HuH-7.5 (cell line): Measurements from ENCODE around the gene SV2C.
A peak's percentile ranks its signal among the peaks of the same experiment; 100 is the strongest.

Experiments
- DNase-seq: peaks from one replicate; pipeline ENCODE4 v3.0.0; 2011; ENCODE audit warnings: low spot score

The SV2C gene

DNA sequence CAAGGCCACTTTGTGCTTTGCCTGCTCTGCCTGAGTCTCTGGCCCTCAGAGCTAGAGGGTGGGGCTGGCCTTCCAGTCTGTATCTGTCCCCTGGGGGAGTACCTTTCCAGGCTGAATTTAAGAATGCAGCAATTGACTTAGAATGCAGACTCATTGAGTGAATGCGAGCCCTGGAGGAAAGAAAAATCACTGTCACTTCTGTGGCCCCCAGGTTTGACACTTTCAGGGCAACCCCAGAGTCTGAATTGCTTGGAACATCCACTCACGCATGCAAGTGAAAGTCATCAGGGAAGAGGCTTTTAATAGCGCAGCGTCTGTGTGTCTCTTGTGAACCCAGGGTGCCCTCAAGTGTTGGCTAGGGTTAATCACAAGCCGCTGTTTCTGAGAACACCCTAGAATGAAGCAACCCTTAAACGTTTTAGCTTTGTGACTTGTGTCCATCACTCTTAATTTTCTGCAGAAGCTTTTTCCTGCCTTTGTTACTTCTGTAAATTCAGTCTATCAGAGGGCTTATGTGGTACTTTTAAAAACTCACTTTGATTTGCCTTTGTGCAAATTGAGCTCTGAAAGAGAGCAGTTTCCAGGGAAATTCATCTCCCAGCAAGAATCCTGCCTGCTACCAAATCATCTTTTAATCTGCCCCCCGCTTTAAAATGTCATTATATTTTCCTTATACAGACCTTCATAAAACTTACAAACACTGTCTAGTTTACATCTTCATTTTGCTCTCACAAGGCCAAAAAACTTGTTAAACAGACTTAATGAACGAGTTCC, 173.1 kb downstream of the SV2C start:
- DNase-seq: peak; percentile 42

DNA sequence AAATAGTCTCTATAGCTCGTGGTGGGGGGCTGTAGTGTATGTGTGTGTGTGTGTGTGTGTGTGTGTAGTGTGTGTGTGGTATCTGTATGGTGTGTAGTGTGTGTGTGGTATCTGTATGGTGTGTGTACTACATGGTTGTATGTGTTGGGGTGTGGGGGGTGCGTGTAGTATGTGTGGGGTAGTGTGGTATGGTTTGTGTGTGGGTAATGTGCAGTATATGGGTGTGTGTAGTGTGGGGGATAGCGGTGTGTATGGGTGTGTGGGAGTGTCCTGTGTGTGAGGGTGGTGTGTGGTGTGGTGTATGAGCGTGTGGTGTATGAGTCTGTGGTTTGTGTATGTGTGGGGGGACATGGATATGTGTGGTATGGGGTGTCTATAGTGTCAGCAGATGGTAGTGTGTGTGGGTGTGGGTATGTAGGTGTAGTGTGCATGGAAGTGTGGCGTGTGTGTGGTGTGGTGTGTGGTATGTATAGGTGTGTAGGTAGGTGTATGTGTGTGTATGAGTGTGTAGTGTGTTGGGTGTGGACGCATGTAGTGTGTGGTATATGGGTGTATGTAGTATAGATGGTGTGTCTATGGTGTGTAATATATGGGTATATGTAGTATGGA, 174.1 kb downstream of the SV2C start:
- no peak for DNase-seq

GRCh38 chr5:76257897-76258296, 174.7 kb downstream of the SV2C start:
- DNase-seq: no peak

GRCh38 chr5:76264681-76265080, 181.5 kb downstream of the SV2C start:
- DNase-seq: no peak

DNA sequence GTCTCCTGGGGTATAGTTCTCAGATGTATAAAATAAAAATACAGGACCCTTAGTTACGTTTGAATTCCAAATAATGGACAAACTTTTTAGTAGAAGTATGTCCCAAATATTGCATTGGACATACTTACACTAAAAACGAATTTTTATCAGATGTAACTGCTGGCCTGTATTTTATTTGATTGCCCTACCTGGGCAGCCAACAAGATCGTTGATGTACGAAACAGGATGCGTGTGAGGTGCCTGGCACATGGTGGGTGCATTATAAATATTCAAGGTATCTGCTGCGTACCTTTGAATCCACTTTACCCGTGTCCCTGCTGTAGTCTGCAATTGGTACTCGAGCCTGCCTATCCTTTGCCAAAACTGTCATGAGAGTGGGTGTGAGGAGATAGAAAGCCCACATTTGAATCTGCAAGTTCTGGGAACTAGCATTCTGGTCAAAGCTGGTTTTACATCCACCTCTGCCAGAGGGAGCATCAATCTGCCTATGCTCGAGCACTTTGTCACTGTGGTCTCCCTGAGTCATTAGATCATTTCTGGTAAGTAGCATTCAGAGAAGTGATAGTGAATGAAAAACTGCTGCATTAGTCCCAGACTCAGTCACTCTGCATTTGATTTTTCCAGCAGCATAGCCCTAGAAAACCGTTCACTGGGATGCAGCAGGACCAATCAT, 186.2 kb downstream of the SV2C start:
- no peak for DNase-seq

DNA sequence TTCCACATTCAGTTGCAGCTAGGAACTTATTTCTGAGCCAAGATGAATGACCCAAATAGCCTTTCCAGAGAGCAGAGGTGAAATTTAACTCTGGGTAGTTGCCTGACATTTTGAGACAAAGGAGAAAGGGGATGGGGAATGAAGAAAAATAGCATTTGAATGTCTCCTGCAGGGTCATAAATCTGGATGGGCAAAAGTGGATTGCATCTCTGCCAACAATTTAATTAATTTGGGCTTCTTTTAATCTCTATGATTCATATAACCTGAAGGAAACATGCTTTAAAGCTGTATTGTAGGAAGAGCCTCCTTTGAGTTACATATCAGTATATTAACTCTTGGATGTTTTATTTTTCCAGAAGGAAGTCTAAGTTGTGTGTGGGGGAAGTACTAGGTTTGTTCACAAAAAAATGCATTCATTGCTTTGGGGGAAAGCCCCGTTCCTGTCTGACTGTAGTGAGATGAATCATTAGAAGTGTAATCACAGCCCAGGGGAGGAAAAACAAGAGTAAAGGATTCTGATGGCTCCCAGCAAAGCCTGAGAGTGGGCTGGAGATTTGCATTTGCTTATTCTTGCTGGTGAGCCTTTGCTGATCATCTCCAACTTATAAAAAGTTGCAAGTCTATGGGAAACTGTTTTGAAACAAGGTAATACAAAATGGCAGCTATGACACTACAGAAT, 186.9 kb downstream of the SV2C start:
- no peak for DNase-seq

GRCh38 chr5:76271836-76272235, 188.7 kb downstream of the SV2C start:
- no peak for DNase-seq

GRCh38 chr5:76273206-76273885, 190.2 kb downstream of the SV2C start:
- no peak for DNase-seq

GRCh38 chr5:76274571-76274970, 191.4 kb downstream of the SV2C start:
- no peak for DNase-seq

DNA sequence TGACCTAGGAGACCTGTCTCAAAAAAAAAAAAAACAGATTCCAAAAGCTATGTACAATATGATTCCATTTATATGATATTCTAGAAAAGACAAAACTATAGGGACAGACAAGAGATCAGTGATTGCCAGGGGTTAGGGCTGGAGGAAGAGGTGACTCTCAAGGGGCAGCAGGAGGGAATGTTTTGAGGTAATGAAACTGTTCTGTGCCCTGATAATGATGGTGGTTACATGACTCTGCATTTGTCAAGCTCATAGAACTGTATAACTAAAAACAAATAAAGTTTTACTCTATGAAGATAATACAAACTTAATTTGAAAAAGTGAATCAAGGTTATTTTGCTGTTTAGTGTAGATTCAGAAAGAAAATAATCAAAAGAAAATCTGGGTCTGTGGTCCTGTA, 194.6 kb downstream of the SV2C start:
- DNase-seq: no peak

DNA sequence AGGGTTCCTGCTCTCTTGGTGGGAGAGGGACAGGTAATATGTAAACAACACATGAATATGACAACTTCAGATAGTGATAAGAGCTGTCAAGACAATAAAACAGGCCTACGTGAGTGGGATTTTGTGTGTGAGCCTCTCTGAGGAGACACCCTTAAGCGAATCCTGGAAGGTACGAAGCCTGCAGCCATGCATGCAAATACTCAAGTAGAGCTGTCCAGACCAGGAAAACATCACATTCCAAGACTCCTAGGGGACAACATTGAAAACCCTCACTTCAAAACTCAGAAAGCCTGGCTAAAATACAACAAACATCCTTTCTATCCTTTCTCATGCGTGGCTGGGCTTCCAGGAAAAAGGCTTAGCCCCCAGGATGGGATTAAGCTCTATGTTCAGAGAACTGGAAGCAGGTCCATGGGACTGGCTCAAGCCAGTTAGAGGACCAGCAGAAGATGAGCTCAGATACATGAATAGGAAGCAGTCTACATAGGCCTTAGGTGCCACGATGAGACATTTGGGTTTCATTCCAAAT, 195.1 kb downstream of the SV2C start:
- no peak for DNase-seq

DNA sequence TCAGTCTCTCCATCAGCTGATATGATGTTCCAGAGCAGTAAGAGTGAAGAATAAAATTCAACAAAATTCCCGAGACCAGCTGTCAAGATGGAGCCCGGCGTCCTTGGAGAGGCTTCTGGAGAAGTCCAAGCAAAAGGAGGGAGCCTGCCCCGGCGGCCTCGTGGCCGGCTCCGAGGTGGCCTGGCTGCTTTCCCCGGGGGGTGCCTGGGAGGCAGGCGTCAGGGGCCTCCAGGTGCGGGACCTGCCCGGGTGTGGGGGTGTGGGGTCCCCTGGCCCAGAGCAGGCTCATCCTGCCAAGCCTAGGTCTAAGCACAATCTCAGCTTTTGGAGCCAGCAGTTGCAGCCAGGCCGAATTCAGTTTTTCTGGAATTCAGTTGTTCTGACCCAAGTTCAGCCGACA, 197.3 kb downstream of the SV2C start:
- DNase-seq: no peak

DNA sequence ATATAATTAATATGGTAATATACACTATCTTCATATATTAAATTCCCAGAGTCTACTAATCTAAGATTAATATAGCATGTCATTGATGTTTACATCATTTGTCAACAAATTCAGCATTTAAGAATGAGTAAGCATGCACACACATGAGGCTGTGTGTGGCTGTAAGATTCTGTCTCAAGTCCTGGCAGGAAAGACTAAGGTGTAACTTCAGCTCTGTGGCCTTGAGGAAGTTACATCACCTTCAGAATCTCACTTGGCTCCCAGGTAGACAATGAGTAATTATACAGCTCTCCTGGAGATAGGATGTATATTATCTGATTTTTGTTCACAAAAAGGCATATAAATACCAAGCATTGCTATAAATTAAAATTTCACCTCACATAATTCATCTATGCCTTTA, 200.5 kb downstream of the SV2C start:
- no peak for DNase-seq

DNA sequence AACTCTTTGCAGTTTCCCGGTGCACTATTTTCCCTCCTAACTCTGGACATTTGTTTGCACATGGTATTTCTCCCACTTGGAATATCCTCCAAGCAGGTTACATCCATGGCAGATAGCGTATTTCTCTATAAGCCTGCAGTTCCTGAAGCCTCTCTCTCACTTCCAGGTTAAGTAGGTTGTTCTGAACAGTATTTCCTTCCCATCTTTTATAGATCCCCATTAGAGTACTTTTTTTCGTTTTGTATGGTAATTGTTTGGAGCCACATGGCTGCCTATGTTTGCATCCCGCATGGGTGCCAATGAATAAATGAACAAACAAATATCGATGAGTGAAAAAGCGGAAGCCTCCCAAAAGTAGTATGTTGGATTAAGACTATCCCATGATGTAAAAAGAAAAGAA, 206.5 kb downstream of the SV2C start:
- no peak for DNase-seq

DNA sequence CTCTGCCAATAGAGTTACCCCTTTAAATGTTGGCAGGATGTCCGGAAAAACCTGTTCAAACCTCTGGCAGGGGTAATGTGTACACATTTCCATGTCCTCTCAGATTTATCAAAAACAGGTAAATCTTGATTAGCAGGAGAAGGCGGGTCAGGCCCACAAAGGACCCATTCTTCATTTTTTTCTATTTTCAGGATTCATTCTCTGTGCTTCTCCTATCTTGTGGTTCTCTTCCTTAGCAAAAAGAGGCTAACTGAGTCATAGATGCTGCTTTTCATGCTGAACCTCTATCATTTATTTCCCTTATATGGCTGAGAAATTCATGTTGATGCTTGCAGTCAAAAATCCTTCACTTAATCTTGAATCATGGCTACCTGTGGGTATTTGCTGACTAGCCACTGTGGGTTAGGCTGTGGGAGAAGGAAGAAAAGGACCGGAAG, 207.2 kb downstream of the SV2C start:
- DNase-seq: no peak

GRCh38 chr5:76291305-76292077, 208.3 kb downstream of the SV2C start:
- DNase-seq: no peak

DNA sequence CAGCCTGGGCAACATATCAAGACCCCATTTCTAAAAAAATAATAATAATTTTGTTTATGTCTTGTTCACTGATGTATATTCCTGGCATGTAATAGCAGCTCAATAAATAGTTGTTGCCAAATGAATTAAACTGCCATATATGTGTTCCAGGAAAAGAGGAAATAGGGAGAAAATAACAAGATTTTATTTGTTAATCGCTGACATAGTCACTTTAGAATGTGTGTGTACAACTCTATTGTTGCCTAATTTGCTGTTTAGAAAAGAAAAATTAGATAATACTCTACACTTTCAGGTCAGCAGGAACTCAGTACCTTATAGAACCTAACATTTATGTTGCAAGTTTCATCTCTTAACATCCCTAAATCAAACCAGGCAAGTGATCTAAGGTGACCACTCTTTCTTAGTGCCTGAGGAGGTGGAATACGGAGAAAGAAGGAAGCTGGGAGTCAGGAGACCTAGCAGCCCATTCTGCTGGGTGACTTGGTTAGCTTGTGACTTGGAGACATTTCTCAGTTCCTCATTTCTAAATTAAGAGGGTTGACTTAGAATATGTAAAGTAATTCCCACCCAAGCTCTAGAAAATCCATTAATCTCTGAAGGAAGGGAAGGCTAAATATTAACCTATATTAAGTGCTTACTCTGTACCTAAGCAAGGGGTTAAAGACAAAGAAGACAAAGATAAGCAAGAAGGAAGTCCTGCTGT, 209.6 kb downstream of the SV2C start:
- no peak for DNase-seq

DNA sequence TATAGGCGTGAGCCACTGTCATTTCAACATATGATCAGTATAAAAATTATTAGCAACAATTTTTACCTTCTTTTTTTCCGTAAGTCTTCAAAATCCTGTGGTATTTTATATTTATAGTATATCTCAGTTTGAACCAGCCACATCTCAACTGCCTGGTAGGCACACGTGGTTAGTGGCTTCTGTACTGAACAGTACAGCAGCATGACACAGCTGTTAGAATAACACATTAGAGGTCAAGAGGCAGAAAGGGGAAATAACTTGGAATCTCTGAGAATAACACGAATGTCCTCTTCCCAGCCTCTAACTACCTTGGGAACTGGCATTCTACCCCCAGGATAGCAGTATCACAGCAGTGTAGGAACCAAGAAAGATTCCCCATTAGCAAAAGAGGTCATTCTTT, 211.4 kb downstream of the SV2C start:
- DNase-seq: no peak

GRCh38 chr5:76298852-76299251, 215.7 kb downstream of the SV2C start:
- no peak for DNase-seq

- no peak for DNase-seq
These were observed 216.4 kb downstream of the SV2C start for GRCh38 chr5:76299592-76299991.
